HepG2 (cell line): ENCODE data around the gene AKAP9. TPM values are rescaled to one million over a fixed set of nuclear protein-coding genes. Genes with fewer than 3 reads are reported as not detected.

ENCODE experiments used
- ARNT2 ChIP-seq: sonication (generic); formaldehyde crosslinking; IDR thresholded peaks from 2 replicates; pipeline ENCODE4 v1.8.0; 2022; ENCODE audit warnings: mild to moderate bottlenecking, low read depth, missing genetic modification reagents, moderate library complexity
- BCLAF1 ChIP-seq: fragments of 450-650 bp; IDR thresholded peaks from 2 replicates; pipeline ENCODE4 v1.6.1; 2017; ENCODE audit warnings: mild to moderate bottlenecking
- CBFB ChIP-seq: sonication (generic); formaldehyde crosslinking; IDR thresholded peaks from 2 replicates; pipeline ENCODE4 v1.4.0; 2020; ENCODE audit warnings: missing genetic modification reagents
- EEA1 ChIP-seq: sonication (generic); formaldehyde crosslinking; IDR thresholded peaks from 2 replicates; pipeline ENCODE4 v1.5.1; 2020; ENCODE audit warnings: mild to moderate bottlenecking, missing genetic modification reagents, borderline replicate concordance
- ELF1 ChIP-seq: sonication (generic); formaldehyde crosslinking; IDR thresholded peaks from 2 replicates; pipeline ENCODE4 v1.4.0; 2020; ENCODE audit warnings: missing genetic modification reagents
- FOXJ3 ChIP-seq: sonication (generic); formaldehyde crosslinking; IDR thresholded peaks from 2 replicates; pipeline ENCODE4 v1.4.0; 2020; ENCODE audit warnings: missing genetic modification reagents, mild to moderate bottlenecking, borderline replicate concordance
- GLMP ChIP-seq: sonication (generic); formaldehyde crosslinking; IDR thresholded peaks from 2 replicates; pipeline ENCODE4 v1.9.0; 2021; ENCODE audit warnings: missing genetic modification reagents, mild to moderate bottlenecking, borderline replicate concordance
- IRX3 ChIP-seq: sonication (generic); formaldehyde crosslinking; IDR thresholded peaks from 2 replicates; pipeline ENCODE4 v1.8.1; 2023; ENCODE audit warnings: mild to moderate bottlenecking, low read depth, missing genetic modification reagents, borderline replicate concordance
- NCOA1 ChIP-seq: sonication (generic); formaldehyde crosslinking; IDR thresholded peaks from 2 replicates; pipeline ENCODE4 v1.9.0; 2021; ENCODE audit warnings: missing genetic modification reagents
- NFATC3 ChIP-seq: sonication (generic); formaldehyde crosslinking; IDR thresholded peaks from 2 replicates; pipeline ENCODE4 v1.5.1; 2020; ENCODE audit warnings: mild to moderate bottlenecking, missing genetic modification reagents
- NFRKB ChIP-seq: fragments of 450-650 bp; IDR thresholded peaks from 2 replicates; pipeline ENCODE4 v1.6.1; 2017
- PITX1 ChIP-seq: sonication (generic); formaldehyde crosslinking; IDR thresholded peaks from 2 replicates; pipeline ENCODE4 v1.5.1; 2020; ENCODE audit warnings: mild to moderate bottlenecking, missing genetic modification reagents
- REPIN1 ChIP-seq: sonication (generic); formaldehyde crosslinking; IDR thresholded peaks from 2 replicates; pipeline ENCODE4 v1.8.0; 2022; ENCODE audit warnings: missing genetic modification reagents, low read depth, mild to moderate bottlenecking, borderline replicate concordance
- RNF2 ChIP-seq: fragments of 450-650 bp; conservative IDR thresholded peaks from 2 replicates; pipeline ENCODE4 v1.6.1; 2016; ENCODE audit warnings: low read depth
- SAP130 ChIP-seq: IDR thresholded peaks from 2 replicates; pipeline ENCODE4 v1.6.1; 2016; ENCODE audit warnings: low read depth
- SIX1 ChIP-seq: sonication (generic); formaldehyde crosslinking; IDR thresholded peaks from 2 replicates; pipeline ENCODE4 v1.4.0; 2020; ENCODE audit warnings: missing genetic modification reagents, borderline replicate concordance
- ZKSCAN8 ChIP-seq: IDR thresholded peaks from 2 replicates; pipeline ENCODE4 v1.6.1; 2016; ENCODE audit warnings: borderline replicate concordance, missing genetic modification reagents, missing compliant biosample characterization
- ZNF275 ChIP-seq: sonication (generic); formaldehyde crosslinking; IDR thresholded peaks from 2 replicates; pipeline ENCODE4 v1.8.0; 2022; ENCODE audit warnings: missing genetic modification reagents, mild to moderate bottlenecking, inconsistent platforms, borderline replicate concordance
- ZNF292 ChIP-seq: sonication (generic); formaldehyde crosslinking; IDR thresholded peaks from 2 replicates; pipeline ENCODE4 v1.8.1; 2022; ENCODE audit warnings: mild to moderate bottlenecking, low read depth, missing genetic modification reagents, borderline replicate concordance
- ZNF335 ChIP-seq: sonication (generic); formaldehyde crosslinking; IDR thresholded peaks from 2 replicates; pipeline ENCODE4 v1.4.0; 2020; ENCODE audit warnings: missing genetic modification reagents
- ZNF543 ChIP-seq: sonication (generic); formaldehyde crosslinking; IDR thresholded peaks from 2 replicates; pipeline ENCODE4 v1.4.0; 2020; ENCODE audit warnings: mild to moderate bottlenecking, missing genetic modification reagents
- ZNF557 ChIP-seq: sonication (generic); formaldehyde crosslinking; IDR thresholded peaks from 2 replicates; pipeline ENCODE4 v1.4.0; 2020; ENCODE audit warnings: missing genetic modification reagents
- ZNF772 ChIP-seq: sonication (generic); formaldehyde crosslinking; IDR thresholded peaks from 2 replicates; pipeline ENCODE4 v1.5.0; 2020; ENCODE audit warnings: mild to moderate bottlenecking, missing genetic modification reagents
- ZNF788 ChIP-seq: sonication (generic); formaldehyde crosslinking; IDR thresholded peaks from 2 replicates; pipeline ENCODE4 v1.5.0; 2020; ENCODE audit warnings: mild to moderate bottlenecking, missing genetic modification reagents, borderline replicate concordance
- polyA plus RNA-seq, 8 experiments: library from polyadenylated mRNA; depleted of rRNA in 3 of 8; stranded (reverse) in 7 of 8; unstranded in 1 of 8; fragments of >200 nt; fragmentation: Illumina TruSeq in 4 of 8; extraction: Trizol in 4 of 8; gene quantifications; 2 replicates each; pipeline versions ENCODE4 v1.2.1 to v1.2.3, GENCODE V29; 2011 to 2016; ENCODE audit warnings: low read depth in 4 of 8, missing spikeins in 1 of 8, mixed read lengths in 1 of 8; ENCODE audit not compliant: insufficient read depth in 1 of 8
- total RNA-seq, 5 experiments: library from RNA; depleted of rRNA; stranded (reverse); fragments of >200 nt; fragmentation: Illumina TruSeq; extraction: Trizol; gene quantifications; 2 replicates each; pipeline ENCODE4 v1.2.3, GENCODE V29; 2016; ENCODE audit warnings: low read depth in 1 of 5
- TF ChIP-seq, protein P1 (sequence below): IDR thresholded peaks from 2 replicates; pipeline ENCODE4 v1.6.1; 2016; ENCODE audit warnings: missing compliant biosample characterization, missing genetic modification reagents, borderline replicate concordance

AKAP9 gene
- total and polyA plus RNA-seq, 2 of the 13 experiments (the other 11 are each of a cell fraction or from before 2014, with no cell fraction given) = 27.6 to 33.1 TPM

DNA sequence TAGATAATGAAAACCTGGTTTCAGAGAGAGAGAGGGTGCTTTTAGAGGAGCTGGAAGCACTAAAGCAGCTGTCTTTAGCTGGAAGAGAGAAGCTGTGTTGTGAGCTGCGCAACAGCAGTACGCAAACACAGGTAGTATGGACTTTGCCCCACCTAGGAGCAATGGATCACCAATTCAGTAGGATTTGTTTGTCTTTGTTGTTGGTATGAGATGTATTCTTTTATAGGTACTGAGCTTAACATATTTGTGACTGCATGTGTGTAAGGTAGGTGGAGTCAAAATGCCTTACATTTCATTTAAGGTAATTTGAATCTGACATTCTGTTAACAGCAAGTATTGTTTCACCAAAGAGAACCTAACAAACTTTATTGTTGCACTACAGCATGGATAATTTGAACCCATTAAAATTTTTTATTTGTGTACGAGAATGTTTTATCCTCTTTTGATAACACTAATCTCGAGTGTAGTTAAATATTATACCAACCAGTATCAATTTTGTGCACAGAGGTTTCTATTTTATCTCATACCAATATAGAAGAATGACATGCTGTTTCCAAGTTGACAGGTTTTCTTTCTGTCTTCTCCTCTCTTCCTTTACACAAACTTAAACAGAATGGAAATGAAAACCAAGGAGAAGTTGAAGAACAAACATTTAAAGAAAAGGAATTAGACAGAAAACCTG is 101.5 kb downstream of the AKAP9 start (continued):
- no peak for TF ChIP-seq GLMP
- peak; percentile 93; the same call in 1 of the 2 replicates for TF ChIP-seq ZNF292 (CRISPR knock-in tag)
- TF ChIP-seq NFATC3 (CRISPR knock-in tag) = no peak
- TF ChIP-seq EEA1 (CRISPR knock-in tag) = no peak
- TF ChIP-seq NCOA1 (CRISPR knock-in tag) = no peak
- 0 out of 2 replicates have a peak, but pooled peaks have one; percentile 19 for TF ChIP-seq PITX1
- TF ChIP-seq NFRKB = no peak
- TF ChIP-seq ZNF335 (CRISPR knock-in tag) = no peak
- no peak for TF ChIP-seq ZNF275 (CRISPR knock-in tag)
- peak; percentile 48; the same call in 1 of the 2 replicates for TF ChIP-seq ZKSCAN8
- TF ChIP-seq BCLAF1 = no peak
- no peak for TF ChIP-seq ZNF557
- TF ChIP-seq FOXJ3 (CRISPR knock-in tag) = peak; percentile 91; the same call in 1 of the 2 replicates
- no peak for TF ChIP-seq IRX3 (CRISPR knock-in tag)
- no peak for TF ChIP-seq ZNF772
- TF ChIP-seq ZNF543 (CRISPR knock-in tag) = 0 out of 2 replicates have a peak, but pooled peaks have one; percentile 28
- no peak for TF ChIP-seq ARNT2 (CRISPR knock-in tag)
- TF ChIP-seq SAP130 = peak; percentile 82
- peak; percentile 62; the same call in 1 of the 2 replicates for TF ChIP-seq REPIN1 (CRISPR knock-in tag)
- TF ChIP-seq ZNF788 (CRISPR knock-in tag) = peak; percentile 52; the same call in 1 of the 2 replicates
- TF ChIP-seq RNF2 = no peak
- TF ChIP-seq, protein P1, sequence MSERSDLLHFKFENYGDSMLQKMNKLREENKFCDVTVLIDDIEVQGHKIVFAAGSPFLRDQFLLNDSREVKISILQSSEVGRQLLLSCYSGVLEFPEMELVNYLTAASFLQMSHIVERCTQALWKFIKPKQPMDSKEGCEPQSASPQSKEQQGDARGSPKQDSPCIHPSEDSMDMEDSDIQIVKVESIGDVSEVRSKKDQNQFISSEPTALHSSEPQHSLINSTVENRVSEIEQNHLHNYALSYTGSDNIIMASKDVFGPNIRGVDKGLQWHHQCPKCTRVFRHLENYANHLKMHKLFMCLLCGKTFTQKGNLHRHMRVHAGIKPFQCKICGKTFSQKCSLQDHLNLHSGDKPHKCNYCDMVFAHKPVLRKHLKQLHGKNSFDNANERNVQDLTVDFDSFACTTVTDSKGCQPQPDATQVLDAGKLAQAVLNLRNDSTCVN (CRISPR knock-in tag) = no peak
- TF ChIP-seq ELF1 = 0 out of 2 replicates have a peak, but pooled peaks have one; percentile 18
- no peak for TF ChIP-seq CBFB (CRISPR knock-in tag)
- peak; percentile 53; the same call in 1 of the 2 replicates for TF ChIP-seq SIX1 (CRISPR knock-in tag)
